IMR-90 (cell line): Measurements from ENCODE around the gene LRRC3C. TPM values are rescaled to one million over a fixed set of nuclear protein-coding genes. Genes with fewer than 3 reads are reported as not detected.

Source experiments
- ATAC-seq: fragments of 200-7000 bp; cut with Tn5 transposase; 2 replicates; pipeline ENCODE4 v1.9.1; 2020; ENCODE audit warnings: low read depth, mild to moderate bottlenecking, moderate library complexity
- BruUV-seq: library from RNA; stranded (reverse); fragments of 400-500 nt; replicated peaks from 2 replicates; lab custom pipeline; 2021; lab: Mats Ljungman, UMichigan
- CTCF ChIA-PET: fragments of 300-600 bp; formaldehyde crosslinking; extraction: SDS; loops from one replicate; lab custom pipeline; 2021; ENCODE audit warnings: antibody characterized with exemption; lab: Yijun Ruan, JAX
- POLR2A ChIA-PET: fragments of 300-600 bp; sonication (Branson Sonifier 250); formaldehyde crosslinking; loops from one replicate; lab custom pipeline; 2022; ENCODE audit warnings: antibody characterized with exemption; ENCODE audit not compliant: unreplicated experiment; lab: Charles Lee
- DNase-seq: peaks from one replicate; pipeline ENCODE4 v3.0.0; 2013
- H2AFZ ChIP-seq: replicated peaks from 2 replicates; pipeline ENCODE3; 2013; ENCODE audit warnings: low read length, mild to moderate bottlenecking; ENCODE audit not compliant: poor library complexity
- H2AK5ac ChIP-seq: 2 replicates; pipeline ENCODE4 v1.6.1; 2013; ENCODE audit warnings: low read depth, low read length, inconsistent platforms
- H2AK9ac ChIP-seq: replicated peaks from 2 replicates; pipeline ENCODE3; 2013; ENCODE audit warnings: mild to moderate bottlenecking, low read depth, low read length, moderate library complexity; ENCODE audit not compliant: poor library complexity
- H2BK120ac ChIP-seq: 2 replicates; pipeline ENCODE4 v1.6.1; 2013; ENCODE audit warnings: low read depth, low read length, inconsistent platforms
- H2BK15ac ChIP-seq: 3 replicates; pipeline ENCODE4 v1.6.1; 2013; ENCODE audit warnings: low read depth, low read length, inconsistent platforms
- H2BK20ac ChIP-seq: 2 replicates; pipeline ENCODE4 v1.6.1; 2013; ENCODE audit warnings: low read depth, mild to moderate bottlenecking, inconsistent platforms, low read length, moderate library complexity
- H2BK5ac ChIP-seq: 2 replicates; pipeline ENCODE4 v1.6.1; 2013; ENCODE audit warnings: mild to moderate bottlenecking, low read depth, low read length, inconsistent platforms; ENCODE audit not compliant: poor library complexity, severe bottlenecking
- H3K14ac ChIP-seq: replicated peaks from 2 replicates; pipeline ENCODE4 v1.6.1; 2013; ENCODE audit warnings: low read depth, low read length, inconsistent platforms
- H3K18ac ChIP-seq: 2 replicates; pipeline ENCODE4 v1.6.1; 2013; ENCODE audit warnings: low read depth, low read length, control low read depth
- H3K23ac ChIP-seq: 2 replicates; pipeline ENCODE4 v1.6.1; 2013; ENCODE audit warnings: low read depth, low read length, inconsistent platforms
- H3K27ac ChIP-seq: 2 replicates; pipeline ENCODE4 v1.5.1; 2013; ENCODE audit warnings: mild to moderate bottlenecking, control low read depth, low read length; ENCODE audit not compliant: insufficient read depth
- H3K27me3 ChIP-seq: 2 replicates; pipeline ENCODE4 v1.6.1; 2013; ENCODE audit warnings: low read length; ENCODE audit not compliant: control insufficient read depth, insufficient read depth
- H3K36me3 ChIP-seq: 2 replicates; pipeline ENCODE4 v1.6.1; 2013; ENCODE audit warnings: low read length, mixed read lengths; ENCODE audit not compliant: control insufficient read depth, insufficient read depth
- H3K4ac ChIP-seq: 2 replicates; pipeline ENCODE4 v1.6.1; 2013; ENCODE audit warnings: low read depth, low read length, inconsistent platforms
- H3K4me1 ChIP-seq: 2 replicates; pipeline ENCODE4 v1.6.1; 2013; ENCODE audit warnings: low read length, mixed read lengths; ENCODE audit not compliant: control insufficient read depth, insufficient read depth
- H3K4me2 ChIP-seq: 2 replicates; pipeline ENCODE4 v1.6.1; 2013; ENCODE audit warnings: low read depth, mild to moderate bottlenecking, control low read depth, low read length, moderate library complexity
- H3K4me3 ChIP-seq: 2 replicates; pipeline ENCODE4 v1.5.1; 2013; ENCODE audit warnings: low read depth, mild to moderate bottlenecking, control low read depth, low read length, moderate library complexity; ENCODE audit not compliant: insufficient read depth
- H3K56ac ChIP-seq: 2 replicates; pipeline ENCODE4 v1.6.1; 2013; ENCODE audit warnings: low read length, inconsistent platforms; ENCODE audit not compliant: insufficient read depth; ENCODE audit errors: extremely low read depth
- H3K79me1 ChIP-seq, 2 experiments: 2 replicates each; pipeline ENCODE4 v1.6.1; 2013; ENCODE audit warnings: low read length in 2 of 2, inconsistent platforms in 1 of 2, low read depth in 1 of 2
- H3K9ac ChIP-seq: 2 replicates; pipeline ENCODE4 v1.6.1; 2013; ENCODE audit warnings: low read depth, low read length, control low read depth
- H3K9me1 ChIP-seq: 2 replicates; pipeline ENCODE4 v1.6.1; 2013; ENCODE audit warnings: low read length, inconsistent platforms; ENCODE audit not compliant: insufficient read depth
- H3K9me3 ChIP-seq: 2 replicates; pipeline ENCODE4 v1.6.1; 2013; ENCODE audit warnings: low read length; ENCODE audit not compliant: control insufficient read depth, insufficient read depth
- H4K20me1 ChIP-seq: 2 replicates; pipeline ENCODE4 v1.6.1; 2013; ENCODE audit warnings: low read length, inconsistent platforms; ENCODE audit not compliant: insufficient read depth
- H4K5ac ChIP-seq: 2 replicates; pipeline ENCODE4 v1.6.1; 2013; ENCODE audit warnings: mild to moderate bottlenecking, low read depth, low read length, control low read depth
- H4K8ac ChIP-seq, 2 experiments: 2 replicates each; pipeline ENCODE4 v1.6.1; 2013; ENCODE audit warnings: low read depth in 2 of 2, low read length in 2 of 2, control low read depth in 1 of 2, inconsistent platforms in 1 of 2
- H4K91ac ChIP-seq: 2 replicates; pipeline ENCODE4 v1.6.1; 2013; ENCODE audit warnings: low read depth, low read length, inconsistent platforms; ENCODE audit not compliant: insufficient read depth
- NFE2L2 ChIP-seq: fragments of 150-350 bp; IDR thresholded peaks from 2 replicates; pipeline ENCODE4 v1.6.1; 2016; ENCODE audit warnings: low read depth, mild to moderate bottlenecking, low read length
- WGBS, 2 experiments: methylation state at CpG; one replicate each; pipeline versions ENCODE4 v1.1.5 to v1.1.7; 2013; ENCODE audit warnings: missing lambda C conversion rate in 2 of 2; ENCODE audit not compliant: insufficient read length in 1 of 2; ENCODE audit errors: extremely low coverage in 2 of 2; 5-methylcytosine and 5-hydroxymethylcytosine counted together
- dilution Hi-C: fragments of 300-500 bp; cut with HindIII; formaldehyde crosslinking; loops from one replicate; pipeline ENCODE4 v1.14.3; 2018; ENCODE audit warnings: low sequenced_read_pairs; ENCODE audit not compliant: unreplicated experiment
- in situ Hi-C: fragments of 300-500 bp; cut with MboI; formaldehyde crosslinking; loops from 3 replicates; pipeline ENCODE4 v1.14.3; 2019; ENCODE audit warnings: low sequenced_read_pairs, inconsistent platforms, mixed read lengths
- intact Hi-C: fragments of 100-400 bp; cut with micrococcal nuclease; formaldehyde crosslinking; loops from 2 replicates; pipeline ENCODE4 v1.10.0; 2022
- polyA plus RNA-seq, 3 experiments: library from polyadenylated mRNA; depleted of rRNA; stranded (reverse); fragments of >200 nt; gene quantifications; 2 replicates each; pipeline ENCODE4 v1.2.3, GENCODE V29; 2012; ENCODE audit warnings: low replicate concordance in 1 of 3
- total RNA-seq: library from RNA; depleted of rRNA; stranded (reverse); fragments of >200 nt; gene quantifications from 2 replicates; pipeline ENCODE4 v1.2.3, GENCODE V29; 2012

Gene LRRC3C
- total and polyA plus RNA-seq, 2 of the 4 experiments (the other 2 are of a cell fraction) = not detected

GRCh38 chr17:39955726-39956225, 28.2 kb downstream of the LRRC3C start:
- H3K9me1 ChIP-seq = peaks cover 12% of the 10 kb centered on the region
- H4K8ac ChIP-seq = no peak overlapping the region
- in situ Hi-C loops = no loop called here
- no peak overlapping the region for H2AK5ac ChIP-seq
- peaks cover 7% of the 10 kb centered on the region for H3K4me1 ChIP-seq
- H3K4ac ChIP-seq = no peak overlapping the region
- DNase-seq (no peak), ATAC-seq (no peak)
- ChIA-PET POLR2A (no interaction called here), CTCF (no interaction called here)
- no peaks in the 10 kb centered on the region for H3K9me3 ChIP-seq
- no peak overlapping the region for H2AFZ ChIP-seq
- H3K14ac ChIP-seq = no peak overlapping the region
- H4K20me1 ChIP-seq = no peaks in the 10 kb centered on the region
- H3K4me3 ChIP-seq = no peak overlapping the region
- H3K9ac ChIP-seq = no peak overlapping the region
- H3K36me3 ChIP-seq = no peaks in the 10 kb centered on the region
- dilution Hi-C loops = no loop called here
- H3K18ac ChIP-seq = no peak overlapping the region
- H2BK20ac ChIP-seq = no peak overlapping the region
- H2BK120ac ChIP-seq = no peak overlapping the region
- no peak overlapping the region for H2BK15ac ChIP-seq
- no peak overlapping the region for H2AK9ac ChIP-seq
- no peak overlapping the region for H3K56ac ChIP-seq
- WGBS, 2 experiments = no CpG with 5 or more reads among the region's 4 CpGs
- no peak overlapping the region for H3K4me2 ChIP-seq
- H3K27ac ChIP-seq = no peak overlapping the region
- BruUV-seq = no TSS peak
- no peak for TF ChIP-seq NFE2L2
- peaks cover 0 to 4% of the 10 kb centered on the region in 2 experiments; a peak in 1 of 4 replicates for H3K79me1 ChIP-seq
- intact Hi-C loops = no loop called here
- no peaks in the 10 kb centered on the region; the same call in 1 of the 2 replicates for H3K27me3 ChIP-seq
- no peak overlapping the region for H4K91ac ChIP-seq
- no peak overlapping the region for H2BK5ac ChIP-seq
- no peak overlapping the region for H3K23ac ChIP-seq
- H4K5ac ChIP-seq = no peak overlapping the region
